GM12874 (cell line): ENCODE measurements around the gene SLC13A5.
A peak's percentile ranks its signal among the peaks of the same experiment; 100 is the strongest.

Source experiments
- TF ChIP-seq, protein P1 (sequence below): IDR thresholded peaks from 2 replicates; pipeline ENCODE4 v1.5.1; 2011; ENCODE audit warnings: low read depth, mild to moderate bottlenecking, control low read depth, low read length, moderate library complexity; ENCODE audit not compliant: insufficient read depth

SLC13A5 gene

DNA sequence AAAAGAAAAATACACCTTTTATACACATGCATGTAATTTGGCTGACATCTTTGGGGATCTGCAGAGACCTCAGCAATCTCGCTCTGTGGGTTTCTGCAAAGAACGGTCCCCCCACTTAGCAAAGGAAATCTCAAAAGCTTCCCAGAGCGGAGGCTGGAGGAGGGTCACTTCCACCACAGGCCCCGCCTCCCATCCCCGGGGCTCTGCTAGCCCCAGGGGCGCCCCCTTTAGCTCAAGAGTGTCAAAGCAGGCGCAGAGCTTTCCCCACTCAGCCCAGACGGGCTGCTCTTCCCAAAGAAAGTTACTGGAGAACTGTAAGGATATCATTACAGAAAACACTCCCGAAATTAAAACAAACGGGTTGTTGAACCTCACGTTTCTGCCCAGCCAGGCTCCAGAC is 11.4 kb downstream of the SLC13A5 start:
- TF ChIP-seq, protein P1, sequence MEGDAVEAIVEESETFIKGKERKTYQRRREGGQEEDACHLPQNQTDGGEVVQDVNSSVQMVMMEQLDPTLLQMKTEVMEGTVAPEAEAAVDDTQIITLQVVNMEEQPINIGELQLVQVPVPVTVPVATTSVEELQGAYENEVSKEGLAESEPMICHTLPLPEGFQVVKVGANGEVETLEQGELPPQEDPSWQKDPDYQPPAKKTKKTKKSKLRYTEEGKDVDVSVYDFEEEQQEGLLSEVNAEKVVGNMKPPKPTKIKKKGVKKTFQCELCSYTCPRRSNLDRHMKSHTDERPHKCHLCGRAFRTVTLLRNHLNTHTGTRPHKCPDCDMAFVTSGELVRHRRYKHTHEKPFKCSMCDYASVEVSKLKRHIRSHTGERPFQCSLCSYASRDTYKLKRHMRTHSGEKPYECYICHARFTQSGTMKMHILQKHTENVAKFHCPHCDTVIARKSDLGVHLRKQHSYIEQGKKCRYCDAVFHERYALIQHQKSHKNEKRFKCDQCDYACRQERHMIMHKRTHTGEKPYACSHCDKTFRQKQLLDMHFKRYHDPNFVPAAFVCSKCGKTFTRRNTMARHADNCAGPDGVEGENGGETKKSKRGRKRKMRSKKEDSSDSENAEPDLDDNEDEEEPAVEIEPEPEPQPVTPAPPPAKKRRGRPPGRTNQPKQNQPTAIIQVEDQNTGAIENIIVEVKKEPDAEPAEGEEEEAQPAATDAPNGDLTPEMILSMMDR: peak; percentile 54

DNA sequence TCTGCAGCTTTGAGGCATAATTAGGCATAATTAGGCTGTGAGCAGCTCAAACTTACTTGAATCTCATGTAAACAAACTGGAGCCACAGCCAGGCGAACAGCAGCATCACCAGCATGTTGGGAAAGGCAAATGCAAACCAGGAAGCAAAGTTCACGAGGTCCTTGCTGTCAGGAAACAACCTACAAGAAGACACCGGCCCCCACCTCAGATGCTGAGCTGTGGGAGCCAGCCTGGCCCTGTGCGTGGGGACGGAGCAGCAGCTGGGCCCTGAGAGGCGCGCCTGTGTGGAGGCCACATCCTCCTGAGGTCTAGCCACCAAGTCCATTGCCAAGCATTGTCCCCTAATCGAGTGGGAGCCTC is 12.2 kb downstream of the SLC13A5 start:
- TF ChIP-seq, protein P1: no peak

DNA sequence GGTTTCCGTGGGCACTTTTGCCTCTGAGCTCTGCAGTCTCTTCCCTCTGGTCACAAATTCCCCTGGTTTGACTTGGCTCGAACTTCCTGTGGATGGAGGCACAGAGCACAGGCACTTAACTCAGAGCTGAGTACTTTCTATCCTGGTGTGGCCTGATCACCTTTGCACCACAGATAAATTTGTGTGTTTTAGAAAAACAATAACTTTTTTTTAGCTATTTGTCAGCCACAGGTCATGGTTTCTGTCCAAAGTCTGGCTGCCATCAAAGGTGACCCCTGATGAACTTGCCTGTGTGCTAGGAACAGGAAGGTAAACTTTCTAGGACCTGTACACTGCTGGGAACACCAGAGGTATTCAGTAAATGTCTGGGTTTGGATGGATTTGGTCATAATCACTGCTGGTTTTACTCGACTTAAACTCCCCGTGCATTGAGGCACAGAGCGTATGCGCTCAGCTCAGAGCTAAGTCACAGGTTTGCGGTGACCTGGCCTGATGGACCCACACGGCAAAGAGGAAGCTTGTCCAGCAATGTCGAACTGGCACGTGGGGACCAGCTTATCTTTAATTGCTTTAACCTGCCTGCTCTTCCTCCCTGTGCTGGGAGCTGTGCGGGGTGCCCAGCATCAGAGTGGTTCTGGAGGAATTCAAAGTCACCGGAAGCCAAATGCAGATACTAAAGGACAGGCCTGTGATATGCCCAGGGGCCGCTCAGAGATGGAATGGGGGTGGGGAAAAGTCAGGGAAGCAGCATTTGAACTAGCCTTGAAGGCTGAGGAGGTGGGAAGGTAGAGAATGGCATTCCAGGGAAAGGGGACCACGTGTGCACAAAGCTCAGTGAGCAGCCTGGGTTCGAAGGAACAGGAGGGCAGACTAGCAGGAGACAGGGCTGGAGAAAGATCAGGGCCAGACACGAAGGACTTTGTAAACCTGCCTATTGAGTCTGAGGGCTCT is 12.9 kb downstream of the SLC13A5 start:
- TF ChIP-seq, protein P1: no peak

- TF ChIP-seq, protein P1: no peak
Measured at GRCh38 chr17:6698004-6698403, 15.2 kb downstream of the SLC13A5 start.

- TF ChIP-seq, protein P1: no peak
Measured at GRCh38 chr17:6696906-6697305, 16.3 kb downstream of the SLC13A5 start.

DNA sequence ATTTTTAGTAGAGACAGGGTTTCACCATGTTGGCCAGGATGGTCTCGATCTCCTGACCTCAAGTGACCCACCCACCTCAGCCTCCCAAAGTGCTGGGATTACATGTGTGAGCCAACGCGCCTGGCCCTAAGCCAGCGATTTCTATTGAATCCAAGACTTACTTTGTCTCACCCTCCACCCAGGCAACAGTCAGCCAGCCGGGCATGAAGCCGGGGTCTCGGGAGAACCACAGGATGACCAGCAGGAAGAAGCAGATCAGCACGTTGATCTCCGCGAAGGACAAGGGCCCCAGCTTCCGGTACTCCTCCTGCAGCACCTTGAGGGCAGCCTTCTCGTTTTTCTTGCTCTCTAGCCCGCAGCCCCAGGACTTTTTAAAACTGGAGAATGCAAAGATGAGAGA is 17.6 kb downstream of the SLC13A5 start:
- TF ChIP-seq, protein P1: no peak

GRCh38 chr17:6695051-6695450 is 18.1 kb downstream of the SLC13A5 start:
- TF ChIP-seq, protein P1: no peak
